HG03060 (cell line): ENCODE results near the gene SAMHD1.
"Not testable (repeated sequence)": the region's sequence is repeated elsewhere in the genome, so short reads cannot be mapped to it uniquely, and the experiment has no call there.

Experiments used
- ATAC-seq: cut with Tn5 transposase; IDR thresholded peaks from one replicate; pipeline ENCODE4 v1.9.1; 2021; ENCODE audit warnings: low read depth, moderate number of reproducible peaks; ENCODE audit not compliant: unreplicated experiment

SAMHD1 gene

GRCh38 chr20:36876473-36876833 lies 75.1 kb downstream of the SAMHD1 start:
- no peak for ATAC-seq

GRCh38 chr20:36875702-36876472 lies 75.6 kb downstream of the SAMHD1 start, which contains the start of gene TLDC2:
Gene TLDC2, plus strand, starts transcription at chr20:36876138. Its CDS starts 37 bp downstream, at chr20:36876175.
- no peak for ATAC-seq

GRCh38 chr20:36875093-36875492 lies 76.4 kb downstream of the SAMHD1 start:
- not testable (repeated sequence) for ATAC-seq

GRCh38 chr20:36873498-36874189 lies 77.9 kb downstream of the SAMHD1 start:
- no peak for ATAC-seq

GRCh38 chr20:36872852-36873251 lies 78.7 kb downstream of the SAMHD1 start:
- ATAC-seq = no peak

- ATAC-seq = no peak
These were observed 79.6 kb downstream of the SAMHD1 start for GRCh38 chr20:36871640-36872570.

DNA sequence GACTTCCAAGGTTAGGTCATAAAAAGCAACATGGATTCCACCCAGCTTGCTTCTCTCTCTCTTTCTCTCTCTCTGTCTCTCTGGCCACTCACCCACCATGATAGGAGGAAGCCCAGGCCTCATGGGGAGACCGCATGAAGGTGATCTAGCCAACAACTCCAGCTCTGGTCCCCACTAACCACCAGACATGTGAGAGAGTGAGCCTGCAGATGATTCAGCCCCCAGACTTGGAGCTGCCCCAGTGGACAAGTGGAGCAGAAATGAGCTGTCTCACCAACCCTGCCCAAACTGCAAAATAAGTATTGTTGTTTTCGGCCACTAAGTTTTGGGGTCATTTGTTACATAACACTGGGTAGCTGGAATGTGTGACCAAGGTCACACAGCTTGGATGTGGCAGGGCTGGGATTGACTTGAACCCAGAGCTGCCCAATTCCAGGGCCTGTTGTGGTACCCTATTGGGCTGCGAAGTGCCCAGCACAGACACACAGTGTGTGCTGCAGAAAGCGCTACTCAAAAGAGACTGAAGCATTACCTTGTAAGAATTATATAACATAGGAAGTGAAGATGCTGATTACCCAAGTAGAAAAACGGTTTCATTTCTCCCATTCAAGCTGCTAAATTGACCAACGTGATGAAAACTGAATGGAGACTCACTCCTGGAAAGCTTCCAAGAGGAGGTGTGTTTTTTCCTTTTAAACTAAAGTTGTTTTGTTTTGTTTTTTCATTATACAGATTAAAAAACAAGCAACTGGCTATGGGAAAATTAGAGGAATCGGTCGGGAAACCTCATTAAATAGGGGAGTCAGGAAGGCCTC lies 84.6 kb downstream of the SAMHD1 start:
- no peak for ATAC-seq

- no peak for ATAC-seq
These were observed 85.3 kb downstream of the SAMHD1 start for GRCh38 chr20:36866164-36866563.

- ATAC-seq = no peak
These were observed 85.7 kb downstream of the SAMHD1 start for GRCh38 chr20:36865861-36866149.

GRCh38 chr20:36865076-36865860 lies 86.2 kb downstream of the SAMHD1 start:
- ATAC-seq = no peak

- no peak for ATAC-seq
These were observed 88.4 kb downstream of the SAMHD1 start for GRCh38 chr20:36862857-36863668.

- ATAC-seq = no peak
These were observed 89.4 kb downstream of the SAMHD1 start for GRCh38 chr20:36861875-36862801.

- ATAC-seq = no peak
These were observed 90.0 kb downstream of the SAMHD1 start for GRCh38 chr20:36861625-36861874.

GRCh38 chr20:36860811-36861624 lies 90.5 kb downstream of the SAMHD1 start:
- no peak for ATAC-seq

- ATAC-seq = no peak
These were observed 91.2 kb downstream of the SAMHD1 start for GRCh38 chr20:36860339-36860738.

GRCh38 chr20:36859700-36860330 lies 91.7 kb downstream of the SAMHD1 start:
- ATAC-seq = no peak

GRCh38 chr20:36859282-36859555 lies 92.3 kb downstream of the SAMHD1 start:
- no peak for ATAC-seq
